HG03060 (cell line): ENCODE data around the gene FBXW10B.
"Not testable (repeated sequence)": the region's sequence is repeated elsewhere in the genome, so short reads cannot be mapped to it uniquely, and the experiment has no call there.

Experiments
- ATAC-seq: cut with Tn5 transposase; IDR thresholded peaks from one replicate; pipeline ENCODE4 v1.9.1; 2021; ENCODE audit warnings: low read depth, moderate number of reproducible peaks; ENCODE audit not compliant: unreplicated experiment

The FBXW10B gene, protein sequence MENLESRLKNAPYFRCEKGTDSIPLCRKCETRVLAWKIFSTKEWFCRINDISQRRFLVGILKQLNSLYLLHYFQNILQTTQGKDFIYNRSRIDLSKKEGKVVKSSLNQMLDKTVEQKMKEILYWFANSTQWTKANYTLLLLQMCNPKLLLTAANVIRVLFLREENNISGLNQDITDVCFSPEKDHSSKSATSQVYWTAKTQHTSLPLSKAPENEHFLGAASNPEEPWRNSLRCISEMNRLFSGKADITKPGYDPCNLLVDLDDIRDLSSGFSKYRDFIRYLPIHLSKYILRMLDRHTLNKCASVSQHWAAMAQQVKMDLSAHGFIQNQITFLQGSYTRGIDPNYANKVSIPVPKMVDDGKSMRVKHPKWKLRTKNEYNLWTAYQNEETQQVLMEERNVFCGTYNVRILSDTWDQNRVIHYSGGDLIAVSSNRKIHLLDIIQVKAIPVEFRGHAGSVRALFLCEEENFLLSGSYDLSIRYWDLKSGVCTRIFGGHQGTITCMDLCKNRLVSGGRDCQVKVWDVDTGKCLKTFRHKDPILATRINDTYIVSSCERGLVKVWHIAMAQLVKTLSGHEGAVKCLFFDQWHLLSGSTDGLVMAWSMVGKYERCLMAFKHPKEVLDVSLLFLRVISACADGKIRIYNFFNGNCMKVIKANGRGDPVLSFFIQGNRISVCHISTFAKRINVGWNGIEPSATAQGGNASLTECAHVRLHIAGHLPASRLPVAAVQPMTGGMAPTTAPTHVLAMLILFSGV

DNA sequence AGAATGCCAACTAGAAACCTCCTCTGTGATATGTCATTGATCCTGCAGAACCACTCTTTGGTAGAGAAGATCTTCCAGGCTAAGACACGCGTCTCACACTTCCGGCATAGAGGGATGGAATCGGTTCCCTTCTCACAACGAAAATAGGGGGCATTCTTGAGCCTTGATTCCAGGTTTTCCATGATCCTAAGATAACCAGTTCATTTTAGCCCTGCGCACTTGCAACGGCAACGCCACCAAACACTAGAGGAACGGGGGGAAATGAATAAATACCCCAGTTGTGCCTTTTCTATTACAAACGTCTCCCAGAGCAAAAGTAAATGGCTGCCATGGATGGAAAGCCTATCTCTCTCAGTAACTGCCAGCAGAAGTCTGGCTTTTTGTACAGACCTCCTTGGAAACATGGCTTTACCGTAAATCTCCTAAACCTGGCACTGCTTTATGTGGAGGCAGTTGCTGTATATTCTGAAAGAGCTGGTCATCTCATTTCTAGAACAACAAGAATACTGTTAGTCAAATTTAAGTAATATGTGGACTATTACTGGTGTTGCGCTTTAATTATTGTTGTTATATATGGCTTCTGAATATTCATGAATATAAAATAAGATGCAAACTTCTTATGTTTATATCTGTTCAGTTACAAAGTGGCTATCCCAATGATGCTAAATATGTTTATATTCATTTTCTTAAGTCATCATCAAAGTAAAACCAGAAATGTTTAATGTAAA, at the start of gene FBXW10B:
Gene FBXW10B, minus strand, starts transcription at position 374 of the 728 bp plus-strand sequence. Its CDS starts 192 bp downstream, at position 182.
- ATAC-seq: not testable (repeated sequence)

DNA sequence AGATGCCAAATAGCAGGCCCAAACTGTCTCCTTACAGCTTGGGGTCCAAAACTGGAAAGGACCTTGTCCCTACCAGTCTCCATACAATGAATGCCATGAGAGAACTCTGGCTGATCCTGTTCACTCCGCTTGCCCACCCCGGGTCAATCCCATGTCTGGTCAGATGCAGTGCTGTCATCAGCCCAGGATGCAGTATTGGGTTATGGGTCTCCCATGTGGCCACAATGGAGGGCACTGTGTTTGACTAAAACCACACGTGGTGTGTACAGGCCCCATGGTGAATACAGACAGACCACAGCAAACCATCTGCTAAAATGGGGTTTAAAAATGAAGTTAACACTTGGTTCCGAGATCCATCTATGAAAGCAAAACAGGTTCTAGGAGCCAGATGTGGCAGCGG, 44.2 kb upstream of the FBXW10B start:
- no peak for ATAC-seq

DNA sequence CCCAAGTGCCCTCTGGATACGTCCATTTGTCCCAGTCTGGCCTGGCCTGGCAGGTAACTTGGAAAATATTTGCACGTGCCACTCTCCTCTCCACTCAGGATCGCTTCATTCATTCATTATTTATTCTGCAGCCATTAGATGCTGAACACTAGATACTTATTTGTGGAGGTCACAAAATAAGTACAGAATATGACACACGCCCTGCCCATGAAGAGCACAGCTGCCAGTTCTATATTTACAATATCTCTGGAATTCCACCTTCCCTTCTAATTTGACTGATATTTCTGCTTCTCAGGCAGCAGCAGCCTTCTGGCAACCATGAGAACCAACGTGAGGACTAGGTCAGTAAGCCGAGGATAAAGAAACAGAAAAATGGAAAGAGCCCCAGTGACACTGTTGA, 43.7 kb upstream of the FBXW10B start:
- ATAC-seq: no peak

DNA sequence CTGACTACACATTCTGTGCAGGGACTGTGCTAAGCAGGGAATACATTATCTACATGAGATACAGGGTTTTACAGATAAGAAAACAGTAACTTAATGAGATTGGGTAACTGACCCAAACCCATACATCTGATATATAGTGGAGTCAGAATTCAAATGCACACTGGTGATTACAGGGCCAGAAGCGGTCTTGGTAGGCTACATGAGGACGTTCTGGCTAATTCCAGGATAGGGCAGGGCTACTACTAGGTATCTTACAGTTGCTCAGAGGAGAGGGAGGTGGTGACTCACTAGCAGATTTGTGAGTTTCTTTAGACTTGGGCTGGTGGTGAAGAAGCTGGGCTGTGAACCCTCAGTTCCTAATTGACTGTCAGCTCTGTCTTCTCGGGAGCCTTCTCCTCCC, 43.2 kb upstream of the FBXW10B start:
- no peak for ATAC-seq

DNA sequence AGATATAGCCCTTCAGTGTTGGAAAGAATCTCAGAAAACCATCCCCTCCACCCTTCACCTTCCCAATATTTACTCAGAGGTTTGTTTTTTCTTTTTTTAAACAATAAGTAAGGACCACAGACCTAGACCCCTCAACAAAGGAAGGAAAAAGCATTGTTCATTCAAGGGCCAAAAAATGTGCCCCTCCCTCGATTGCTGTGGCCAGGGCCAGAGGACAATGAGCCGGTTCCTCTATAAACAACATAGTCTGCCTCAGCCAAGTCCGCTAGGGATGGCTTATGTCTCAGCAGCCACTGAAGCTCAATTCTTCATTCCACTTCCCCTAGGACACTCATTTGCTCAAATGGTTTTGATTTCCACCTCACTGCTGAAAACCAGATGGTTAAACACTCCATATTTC, 40.6 kb upstream of the FBXW10B start:
- ATAC-seq: no peak

DNA sequence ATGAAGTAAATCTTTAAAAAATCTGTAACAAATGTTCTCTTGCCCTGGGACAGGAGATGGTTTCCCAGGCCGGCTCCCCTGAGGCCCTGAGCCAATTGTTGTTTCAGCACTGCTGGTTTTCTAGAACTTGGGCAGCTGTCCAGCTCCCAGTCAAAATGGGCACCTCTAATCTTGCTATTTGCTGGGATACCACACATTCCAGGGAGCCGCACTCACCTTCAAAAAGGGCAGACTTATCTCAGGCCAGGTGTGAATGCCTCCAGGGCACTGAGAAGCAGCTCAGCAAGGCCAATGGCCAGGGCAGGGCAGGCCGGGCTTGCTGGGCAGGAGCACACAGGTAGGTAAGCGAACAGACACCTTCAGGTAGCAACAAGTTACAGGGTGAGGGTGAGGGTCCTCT, 40.2 kb upstream of the FBXW10B start:
- ATAC-seq: no peak

DNA sequence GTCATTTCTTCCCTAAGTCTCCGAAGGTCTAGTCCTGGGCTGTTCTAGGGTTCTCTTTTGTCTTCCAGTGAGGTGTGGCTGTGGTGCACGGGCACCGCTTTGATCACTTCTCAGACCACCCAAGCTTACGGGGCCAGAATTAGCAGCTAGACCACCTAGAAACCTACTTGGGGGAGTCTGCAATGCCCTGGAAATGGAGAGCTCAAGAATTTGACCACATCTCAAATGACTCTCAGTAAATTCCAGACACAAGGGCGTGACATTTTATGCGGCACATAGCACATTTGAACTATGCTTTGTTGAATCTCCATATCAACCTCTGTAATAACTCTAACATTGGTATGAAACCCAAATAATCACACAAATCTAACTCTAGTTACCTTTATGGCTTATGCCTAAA, 39.7 kb upstream of the FBXW10B start:
- no peak for ATAC-seq

DNA sequence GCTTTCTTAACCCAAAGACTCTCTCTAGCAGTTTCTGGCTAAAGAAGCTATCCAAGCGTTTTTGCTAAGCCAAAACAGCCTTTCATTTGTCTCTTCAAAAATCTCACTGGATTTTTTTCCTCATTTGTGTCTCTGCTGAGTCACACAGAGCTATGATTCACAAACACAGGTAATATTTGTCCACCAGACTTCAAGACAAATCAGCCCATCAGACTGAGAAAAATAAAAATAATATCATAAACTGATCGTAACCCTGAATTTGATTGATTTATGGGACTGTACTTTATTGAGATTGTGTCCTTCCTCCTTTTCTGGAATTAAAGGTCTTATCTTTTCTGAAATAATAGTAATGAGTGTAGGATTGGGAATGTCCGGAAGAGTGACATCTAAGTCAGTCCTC, 38.8 kb upstream of the FBXW10B start:
- no peak for ATAC-seq

DNA sequence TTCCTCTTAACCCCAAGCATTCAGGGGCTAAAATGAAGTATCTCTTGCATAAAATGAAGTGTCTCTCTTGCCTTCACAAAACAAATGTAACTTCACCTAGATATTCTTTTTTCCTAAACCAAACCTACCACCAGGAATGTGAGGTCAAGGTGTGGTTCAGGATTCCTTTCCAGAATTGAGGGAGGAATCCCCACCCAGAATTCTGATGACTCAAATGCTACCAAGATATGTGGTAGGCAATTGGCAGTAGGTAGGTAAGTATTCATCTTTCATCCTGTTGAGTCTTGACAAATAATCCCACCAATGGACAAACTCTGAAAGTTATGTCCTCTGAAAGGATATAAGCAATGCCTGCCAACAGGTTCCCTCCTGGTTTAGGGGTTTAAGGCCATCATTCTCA, 38.4 kb upstream of the FBXW10B start:
- no peak for ATAC-seq

DNA sequence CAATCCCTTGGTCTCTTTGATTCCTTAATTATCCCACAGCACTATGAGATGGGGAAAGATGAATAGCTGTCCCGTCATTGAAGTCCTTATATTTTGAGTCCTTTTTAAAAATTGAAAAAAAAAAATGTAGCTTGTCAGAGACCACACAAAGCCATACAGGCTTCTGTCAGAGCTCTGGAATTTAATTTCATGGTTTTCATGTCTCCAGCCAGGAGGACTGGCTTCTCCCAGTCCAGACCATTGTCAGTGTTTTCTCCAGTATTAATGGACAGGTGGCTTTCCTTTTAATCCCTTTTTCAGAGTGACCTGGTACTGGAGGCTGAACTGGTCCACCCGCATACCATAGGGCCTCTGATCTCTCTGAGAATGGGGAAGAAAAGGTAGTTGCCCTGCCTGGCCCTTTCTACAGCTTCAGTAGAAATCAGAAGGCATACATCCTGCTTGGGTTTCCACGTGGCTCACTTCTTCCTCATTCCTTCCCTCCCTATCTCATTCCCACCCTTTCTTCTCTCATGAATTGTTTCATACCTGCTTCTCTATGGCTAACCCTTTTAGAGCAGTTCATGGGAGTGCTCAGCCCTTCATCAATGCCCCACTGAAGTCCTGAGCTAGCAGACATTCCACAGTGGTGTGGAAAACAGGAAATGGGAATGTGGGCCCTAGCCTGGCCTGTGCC, 35.5 kb upstream of the FBXW10B start:
- ATAC-seq: no peak

DNA sequence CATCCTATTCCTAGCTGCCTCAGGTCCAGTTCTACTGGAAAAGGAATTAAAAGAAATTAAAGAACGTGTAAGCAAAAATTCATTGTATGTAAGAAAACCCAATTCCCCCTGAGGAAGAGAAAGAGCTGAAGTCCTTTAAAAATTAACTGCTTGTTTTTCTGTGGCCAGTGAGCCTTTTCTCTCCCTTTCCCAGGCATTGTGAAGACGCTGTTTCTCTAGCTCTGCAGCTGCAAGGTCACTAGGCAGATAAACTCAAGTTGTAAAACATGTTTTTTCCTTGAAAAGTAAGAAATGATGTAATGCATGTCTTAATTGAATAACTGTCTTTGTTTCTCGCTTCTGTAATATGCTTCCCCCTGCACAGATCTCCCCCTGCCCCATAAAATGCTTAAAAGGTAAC, 34.9 kb upstream of the FBXW10B start:
- not testable (repeated sequence) for ATAC-seq

DNA sequence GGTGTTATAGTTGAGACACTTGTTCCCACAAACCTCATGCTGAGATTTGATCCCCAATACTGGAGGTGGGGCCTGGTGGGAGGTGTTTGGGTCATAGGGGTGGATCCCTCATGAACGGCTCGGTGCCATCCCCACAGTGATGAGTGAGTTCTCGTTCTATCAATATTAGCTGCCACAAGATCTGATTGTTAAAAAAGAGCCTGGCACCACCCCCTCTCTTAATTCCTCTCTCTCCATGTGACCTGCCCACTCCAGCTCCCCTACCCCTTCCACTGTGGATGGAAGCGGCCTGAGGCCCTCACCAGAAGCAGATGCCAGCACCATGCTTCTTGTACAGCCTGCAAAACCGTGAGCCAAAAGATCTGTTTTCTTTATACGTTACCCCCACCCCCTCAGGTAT, 33.5 kb upstream of the FBXW10B start:
- ATAC-seq: no peak

DNA sequence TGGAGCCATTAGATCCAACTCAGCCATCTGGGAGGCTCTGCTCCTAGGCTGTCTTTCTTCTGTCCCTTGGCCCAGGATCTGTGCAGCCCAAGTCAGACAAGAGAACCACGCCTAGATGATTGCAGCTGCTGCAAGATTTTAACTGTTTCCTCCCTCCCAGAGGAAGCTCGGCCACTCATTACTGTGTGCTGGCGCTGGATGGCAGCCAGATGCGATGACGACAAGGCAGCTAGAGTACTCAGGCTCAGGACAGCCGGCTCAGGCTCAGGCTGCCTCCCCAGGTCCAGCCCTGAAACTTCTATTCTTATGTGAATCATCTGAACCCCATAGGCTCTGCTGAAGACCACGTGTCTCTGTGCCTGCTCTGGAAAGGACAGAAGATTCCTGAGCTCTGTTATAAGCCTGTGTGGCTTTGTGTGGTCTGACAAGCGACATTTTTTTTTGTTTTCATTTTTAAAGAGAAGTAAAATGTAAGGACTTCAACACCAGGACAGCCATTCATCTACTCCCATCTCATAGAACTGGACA, 32.1 kb upstream of the FBXW10B start:
- ATAC-seq: peak; percentile 88

DNA sequence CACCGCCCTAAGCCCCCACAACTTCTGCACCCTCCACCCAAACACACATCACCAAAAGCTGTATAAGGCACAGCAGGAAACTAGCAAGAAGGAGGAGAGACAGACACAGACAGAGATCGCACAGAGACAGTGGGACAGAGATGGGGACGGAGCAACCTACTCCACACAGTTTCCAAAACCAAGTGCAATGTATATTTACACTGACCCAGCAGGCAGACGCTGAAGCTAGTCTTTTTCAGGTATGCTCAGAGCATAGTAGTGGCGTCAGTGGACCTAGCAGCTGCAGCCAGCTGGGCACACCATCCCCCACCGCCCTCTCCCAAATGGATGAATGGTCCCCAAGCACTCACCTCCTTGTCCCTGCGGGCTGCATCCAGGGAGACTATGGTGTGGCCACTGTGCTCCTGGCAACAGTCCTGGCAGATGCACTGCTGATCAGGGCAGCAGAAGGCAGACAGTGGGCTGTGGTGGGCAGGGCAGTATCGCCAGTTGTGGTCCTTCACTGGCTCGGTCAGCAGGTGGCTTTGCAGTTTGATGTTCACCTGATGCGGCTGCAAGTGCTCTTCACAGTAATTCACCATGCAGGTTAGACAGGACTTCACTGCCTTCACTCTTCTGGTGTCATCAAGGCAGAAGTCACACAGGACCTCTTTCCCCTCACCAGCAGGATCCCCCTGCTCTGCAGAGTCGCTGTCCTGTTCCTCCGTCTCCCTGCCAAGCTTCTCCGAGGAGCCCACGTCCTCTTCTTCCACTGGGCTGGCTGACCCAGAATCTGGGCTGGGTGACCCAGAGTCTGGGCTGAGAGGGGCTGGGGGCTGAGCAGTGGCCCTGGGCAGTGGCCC, 31.5 kb upstream of the FBXW10B start:
- ATAC-seq: no peak

DNA sequence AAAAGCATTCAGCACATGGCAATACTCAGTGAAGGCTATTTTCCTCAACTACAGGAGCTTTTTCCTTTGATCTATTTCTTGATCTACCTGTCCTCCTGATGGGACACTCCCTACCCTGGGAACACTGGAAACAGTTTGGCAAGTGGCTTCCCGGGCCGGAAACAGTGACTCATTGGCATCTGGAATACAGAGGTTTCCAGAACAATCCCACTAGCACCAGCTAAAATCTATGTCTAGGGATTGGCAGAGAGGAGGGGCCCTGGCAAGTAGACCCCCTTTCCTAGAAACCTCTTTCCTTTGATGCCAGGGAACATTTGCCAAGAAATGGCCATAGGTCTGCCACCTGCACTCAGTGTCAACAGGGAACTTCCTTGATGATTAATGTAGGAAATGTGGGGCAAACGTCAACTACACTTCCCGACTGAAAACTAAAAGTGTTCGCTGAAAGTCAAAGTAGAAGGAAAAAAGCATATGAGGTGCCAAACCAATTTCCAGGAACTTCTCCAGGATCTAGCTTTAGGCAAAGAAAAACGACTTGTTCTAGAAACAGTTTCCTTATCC, 30.4 kb upstream of the FBXW10B start:
- ATAC-seq: no peak

DNA sequence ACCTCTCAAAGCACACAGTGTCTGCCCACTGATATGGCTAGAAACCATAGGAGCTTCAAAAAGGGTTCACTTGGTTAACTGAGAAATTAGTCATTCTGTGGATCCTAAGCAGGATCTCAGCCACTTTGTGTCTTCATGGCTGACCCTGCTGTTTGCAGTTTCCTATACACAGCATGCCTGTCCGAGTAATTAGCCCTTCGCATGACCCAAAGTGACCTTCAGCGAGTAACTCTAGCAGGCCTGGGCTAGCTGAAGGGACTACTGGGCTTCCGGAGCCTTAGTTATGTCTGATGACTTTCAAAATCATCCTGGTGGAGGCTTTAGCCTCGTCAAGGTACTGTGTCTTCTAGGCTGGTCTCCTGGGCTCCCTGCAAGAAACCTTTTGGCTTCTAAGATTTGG, 28.9 kb upstream of the FBXW10B start:
- no peak for ATAC-seq

DNA sequence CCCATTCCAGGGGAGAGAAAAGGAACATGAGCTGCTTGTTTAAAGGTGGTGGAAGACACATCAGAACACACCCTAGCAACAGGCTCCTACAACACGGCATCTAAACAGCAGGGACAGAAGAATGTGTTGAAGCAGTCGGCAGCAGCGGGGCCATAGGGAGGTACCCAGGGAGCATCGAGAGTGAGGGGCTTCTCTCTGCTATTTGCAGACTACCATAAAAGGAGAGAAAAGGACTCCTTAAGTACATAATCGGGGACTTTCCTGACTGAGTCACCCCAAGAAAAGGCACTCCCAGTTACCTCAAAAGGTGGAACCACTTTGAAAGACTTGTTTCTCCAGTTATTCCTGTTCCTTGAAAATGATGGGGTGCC, 26.4 kb upstream of the FBXW10B start:
- not testable (repeated sequence) for ATAC-seq

DNA sequence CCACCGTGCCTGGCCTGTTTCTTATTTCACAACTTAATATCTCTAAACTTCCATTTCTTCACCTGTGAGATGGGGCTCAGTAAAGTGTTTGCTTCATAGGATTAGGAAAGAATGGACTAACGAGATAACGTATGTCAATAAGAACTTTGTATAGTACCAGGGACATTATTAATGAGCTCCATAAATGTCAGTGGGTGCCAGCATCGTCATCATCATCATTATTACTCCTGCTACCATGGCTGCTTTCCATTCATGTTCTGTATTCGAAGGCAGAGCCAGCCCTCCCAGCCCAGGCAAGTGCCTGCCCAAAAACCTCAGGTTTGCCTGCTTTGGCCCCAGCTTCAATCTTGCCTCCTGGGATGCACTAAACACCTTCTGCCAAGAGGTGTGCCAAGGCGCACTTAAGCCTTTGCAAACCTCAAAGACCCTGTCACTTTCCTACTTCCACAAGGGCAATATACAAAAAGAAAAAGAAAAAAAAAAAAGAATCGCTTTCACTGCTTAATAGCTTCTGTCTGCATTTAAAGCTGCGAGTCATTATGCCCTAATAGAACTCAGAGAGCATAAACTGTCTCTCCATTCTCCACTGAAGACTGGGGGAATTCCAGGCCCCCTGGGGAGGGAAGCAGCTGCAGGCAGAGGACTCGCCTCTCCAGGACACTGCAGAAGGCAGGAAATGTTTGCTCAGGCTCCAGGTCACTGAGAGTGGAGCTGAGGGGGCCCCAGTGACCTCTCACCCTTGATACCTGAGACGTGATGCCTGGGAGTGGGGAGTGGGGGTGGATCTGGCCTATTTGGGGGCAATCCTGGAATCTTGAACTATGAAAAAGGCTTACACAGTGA, 25.8 kb upstream of the FBXW10B start:
- not testable (repeated sequence) for ATAC-seq
